Rectal smooth muscle tissue (tissue), 1 donor: ENCODE measurements around the gene HOXC10.

Source experiments
- H3K27ac ChIP-seq: one replicate; pipeline ENCODE4 v1.7.0; 2013; ENCODE audit warnings: low read depth, low read length, inconsistent platforms
- H3K27me3 ChIP-seq: one replicate; pipeline ENCODE4 v1.7.0; 2013; ENCODE audit warnings: low read length; ENCODE audit not compliant: control insufficient read depth, insufficient read depth
- H3K36me3 ChIP-seq: one replicate; pipeline ENCODE4 v1.7.0; 2013; ENCODE audit warnings: low read length; ENCODE audit not compliant: control insufficient read depth, insufficient read depth
- H3K4me1 ChIP-seq: one replicate; pipeline ENCODE4 v1.7.0; 2013; ENCODE audit warnings: low read length; ENCODE audit not compliant: control insufficient read depth, insufficient read depth
- H3K4me3 ChIP-seq: one replicate; pipeline ENCODE4 v1.7.0; 2013; ENCODE audit warnings: low read length
- H3K9ac ChIP-seq: one replicate; pipeline ENCODE4 v1.7.0; 2013; ENCODE audit warnings: low read length

Gene HOXC10

DNA sequence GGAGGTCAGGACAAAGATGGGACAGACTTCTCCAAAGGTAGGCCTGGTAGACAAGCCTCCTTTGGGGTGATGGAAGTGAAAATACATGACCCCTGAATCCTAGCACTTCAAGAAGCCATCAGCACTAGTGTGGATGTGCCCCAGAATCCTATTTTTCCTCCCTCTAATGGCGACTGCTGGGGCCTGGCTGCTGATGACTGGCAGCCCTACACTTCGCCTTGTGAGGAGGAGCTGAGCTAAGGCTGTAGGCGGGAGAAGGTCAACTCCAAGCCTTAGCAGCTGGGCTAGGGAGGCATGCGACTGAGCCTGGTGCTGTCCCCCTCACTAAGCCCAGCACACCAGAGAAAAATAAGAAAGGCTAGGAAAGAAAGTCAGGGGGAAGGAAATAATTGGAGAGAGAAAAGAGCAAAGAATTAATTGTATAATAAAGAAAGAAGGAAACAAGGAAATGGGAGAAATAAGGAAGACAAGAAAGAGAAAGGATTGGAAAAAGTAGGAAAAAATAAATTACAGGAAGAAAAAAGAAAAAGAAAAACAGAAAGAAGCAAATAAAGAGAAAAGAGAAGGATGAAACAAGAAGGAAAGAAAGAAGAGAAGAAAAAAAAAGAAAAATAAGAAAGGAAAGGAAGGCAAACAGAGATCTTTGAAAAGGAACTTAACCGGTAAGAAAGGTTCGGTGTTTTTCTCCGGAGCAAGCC is 4.7 kb upstream of the HOXC10 start:
- Histone ChIP-seq H3K4me3 (no peak overlapping the region), H3K9ac (no peak overlapping the region), H3K4me1 (peaks cover under 1% of the 10 kb centered on the region), H3K27ac (no peak overlapping the region), H3K36me3 (no peaks in the 10 kb centered on the region), H3K27me3 (peaks cover 71% of the 10 kb centered on the region)

DNA sequence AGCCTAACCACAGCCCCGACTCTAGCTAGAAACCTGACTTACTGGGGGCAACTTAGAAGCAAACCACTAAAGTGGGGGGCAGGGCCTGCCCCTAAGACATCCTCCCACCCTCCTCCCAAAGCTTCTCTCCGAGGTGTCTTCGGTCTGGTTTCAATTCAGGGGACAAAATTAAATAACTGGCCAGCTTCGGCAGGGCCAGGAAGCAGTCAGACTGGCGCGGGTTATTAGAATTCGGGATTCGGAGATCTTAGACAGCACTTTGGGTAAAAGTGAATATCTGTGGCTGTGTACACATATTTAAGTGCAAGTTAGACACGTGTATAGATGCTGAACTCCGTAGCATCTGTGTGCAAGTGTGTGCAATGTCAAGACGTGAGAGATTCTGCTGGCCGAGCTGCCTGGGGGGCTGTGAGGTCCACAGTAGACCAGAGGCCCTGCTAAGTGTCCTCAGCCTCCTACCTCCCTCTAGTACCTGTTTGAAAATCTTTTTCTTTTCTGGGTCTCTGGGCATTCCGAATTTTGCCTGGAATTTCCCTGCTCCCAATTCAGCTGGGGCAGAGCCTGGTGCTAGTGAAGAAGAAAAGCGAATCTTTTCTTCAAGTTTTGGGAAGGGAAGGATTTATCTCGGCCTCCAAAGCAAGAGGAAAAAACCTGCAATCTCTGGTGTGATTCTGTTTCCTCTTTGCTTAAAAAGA is 4.0 kb upstream of the HOXC10 start:
- no peak overlapping the region for H3K4me3 ChIP-seq
- H3K27me3 ChIP-seq = peaks cover 72% of the 10 kb centered on the region
- H3K27ac ChIP-seq = no peak overlapping the region
- peaks cover 3% of the 10 kb centered on the region for H3K4me1 ChIP-seq
- no peaks in the 10 kb centered on the region for H3K36me3 ChIP-seq
- H3K9ac ChIP-seq = no peak overlapping the region

- no peak overlapping the region for H3K9ac ChIP-seq
- peaks cover 69% of the 10 kb centered on the region for H3K27me3 ChIP-seq
- no peak overlapping the region for H3K27ac ChIP-seq
- H3K4me3 ChIP-seq = no peak overlapping the region
- no peaks in the 10 kb centered on the region for H3K36me3 ChIP-seq
- H3K4me1 ChIP-seq = peaks cover 3% of the 10 kb centered on the region
Observed at GRCh38 chr12:53981634-53982565, 3.0 kb upstream of the HOXC10 start.

DNA sequence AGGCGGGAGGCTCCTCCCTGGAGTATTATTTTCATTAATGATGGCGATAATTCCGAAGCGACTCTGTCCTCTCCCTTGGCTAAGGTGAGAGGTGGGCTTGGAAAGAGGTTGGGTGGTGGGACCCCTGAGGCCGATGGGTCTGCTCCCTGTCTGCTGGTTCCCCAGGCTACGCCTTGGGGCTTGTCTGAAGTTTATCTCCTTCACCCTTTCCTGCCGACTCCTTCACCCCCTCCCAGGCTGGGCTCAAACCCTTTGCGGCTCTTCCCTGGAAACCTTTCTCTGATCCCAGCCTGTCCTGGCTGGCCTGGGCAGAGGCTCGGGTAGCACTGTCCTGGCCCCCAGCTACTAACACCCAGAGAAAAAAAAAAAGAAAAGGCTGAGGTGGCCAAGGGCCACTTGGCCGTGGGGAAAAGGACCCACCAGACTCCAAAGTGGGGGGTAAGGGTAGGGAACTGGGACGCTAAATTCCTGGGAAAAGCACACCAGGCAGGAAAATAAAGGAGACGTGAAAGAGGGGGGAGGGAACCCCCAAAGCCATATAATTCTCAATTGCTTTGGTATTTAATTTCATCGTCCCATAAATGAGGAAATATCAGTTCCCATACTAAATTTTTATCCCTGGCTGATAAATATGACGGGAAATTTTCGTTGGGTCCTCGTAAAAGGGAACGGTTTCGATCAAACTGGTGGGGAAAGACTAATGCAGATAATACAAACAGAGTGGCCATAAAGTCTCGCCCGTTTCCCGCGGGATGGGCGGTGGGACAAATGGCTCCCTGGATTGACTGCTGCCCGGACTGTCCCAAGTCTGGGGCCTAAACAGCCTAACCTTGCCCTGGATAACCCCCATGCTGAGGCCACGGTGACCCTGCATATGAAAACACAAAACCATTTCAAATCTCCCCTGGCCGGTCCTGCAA is 2.0 kb upstream of the HOXC10 start:
- H3K9ac ChIP-seq = no peak overlapping the region
- H3K4me1 ChIP-seq = peaks cover 3% of the 10 kb centered on the region
- H3K4me3 ChIP-seq = no peak overlapping the region
- H3K36me3 ChIP-seq = no peaks in the 10 kb centered on the region
- no peak overlapping the region for H3K27ac ChIP-seq
- H3K27me3 ChIP-seq = peaks cover 70% of the 10 kb centered on the region

- Histone ChIP-seq H3K27ac (no peak overlapping the region), H3K27me3 (peaks cover 72% of the 10 kb centered on the region)
Observed at GRCh38 chr12:53983568-53983949, 1.4 kb upstream of the HOXC10 start.

DNA sequence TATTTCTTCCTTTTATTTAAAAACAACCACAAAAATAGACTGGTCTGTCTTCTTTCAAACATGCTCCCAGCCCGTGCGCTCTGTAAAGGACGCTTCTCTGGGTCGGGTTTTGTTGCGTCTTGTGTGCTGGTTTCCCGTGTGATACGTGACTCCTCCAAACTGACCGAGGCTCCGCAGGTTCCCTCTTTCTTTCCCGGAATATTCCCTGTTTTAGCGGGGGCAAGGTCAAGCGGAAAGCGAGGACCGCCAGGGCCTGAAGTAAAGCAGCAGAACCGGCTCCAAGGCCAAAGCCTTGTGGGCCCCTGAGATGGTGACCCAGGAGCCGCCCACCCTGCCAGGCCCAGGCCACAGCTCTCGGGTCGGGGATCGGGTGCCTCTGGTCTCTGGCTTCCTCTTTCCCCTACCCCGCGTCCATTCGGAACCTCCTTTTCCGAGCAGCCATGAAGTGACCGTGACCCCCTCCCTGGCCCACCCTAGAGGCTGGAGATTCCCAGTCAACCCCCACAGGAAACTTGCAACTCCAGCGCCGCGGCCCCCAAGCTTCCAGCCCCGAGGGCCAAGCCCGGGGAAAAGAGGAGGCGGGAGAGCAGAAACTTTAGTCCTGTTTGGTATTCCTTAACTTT is 885 bp upstream of the HOXC10 start:
- Histone ChIP-seq H3K27ac (no peak overlapping the region), H3K9ac (no peak overlapping the region), H3K36me3 (no peaks in the 10 kb centered on the region), H3K4me1 (peaks cover 3% of the 10 kb centered on the region), H3K27me3 (peaks cover 74% of the 10 kb centered on the region), H3K4me3 (no peak overlapping the region)

More at GRCh38 chr12:53983568-53983949, 1.4 kb upstream of the HOXC10 start:
- peaks cover 3% of the 10 kb centered on the region for H3K4me1 ChIP-seq
- no peak overlapping the region for H3K4me3 ChIP-seq
- H3K9ac ChIP-seq = no peak overlapping the region
- H3K36me3 ChIP-seq = no peaks in the 10 kb centered on the region

- no peak overlapping the region for H3K4me3 ChIP-seq
- H3K27me3 ChIP-seq = peaks cover 76% of the 10 kb centered on the region
- peaks cover 3% of the 10 kb centered on the region for H3K4me1 ChIP-seq
- H3K36me3 ChIP-seq = no peaks in the 10 kb centered on the region
- no peak overlapping the region for H3K27ac ChIP-seq
- no peak overlapping the region for H3K9ac ChIP-seq
Observed at GRCh38 chr12:53985692-53985993, 697 bp downstream of the HOXC10 start.

- Histone ChIP-seq H3K4me3 (peak overlapping the region; percentile 29), H3K36me3 (no peaks in the 10 kb centered on the region), H3K4me1 (peaks cover 3% of the 10 kb centered on the region), H3K9ac (no peak overlapping the region), H3K27me3 (peaks cover 76% of the 10 kb centered on the region), H3K27ac (no peak overlapping the region)
Observed at GRCh38 chr12:53985994-53986685, 1.2 kb downstream of the HOXC10 start.

DNA sequence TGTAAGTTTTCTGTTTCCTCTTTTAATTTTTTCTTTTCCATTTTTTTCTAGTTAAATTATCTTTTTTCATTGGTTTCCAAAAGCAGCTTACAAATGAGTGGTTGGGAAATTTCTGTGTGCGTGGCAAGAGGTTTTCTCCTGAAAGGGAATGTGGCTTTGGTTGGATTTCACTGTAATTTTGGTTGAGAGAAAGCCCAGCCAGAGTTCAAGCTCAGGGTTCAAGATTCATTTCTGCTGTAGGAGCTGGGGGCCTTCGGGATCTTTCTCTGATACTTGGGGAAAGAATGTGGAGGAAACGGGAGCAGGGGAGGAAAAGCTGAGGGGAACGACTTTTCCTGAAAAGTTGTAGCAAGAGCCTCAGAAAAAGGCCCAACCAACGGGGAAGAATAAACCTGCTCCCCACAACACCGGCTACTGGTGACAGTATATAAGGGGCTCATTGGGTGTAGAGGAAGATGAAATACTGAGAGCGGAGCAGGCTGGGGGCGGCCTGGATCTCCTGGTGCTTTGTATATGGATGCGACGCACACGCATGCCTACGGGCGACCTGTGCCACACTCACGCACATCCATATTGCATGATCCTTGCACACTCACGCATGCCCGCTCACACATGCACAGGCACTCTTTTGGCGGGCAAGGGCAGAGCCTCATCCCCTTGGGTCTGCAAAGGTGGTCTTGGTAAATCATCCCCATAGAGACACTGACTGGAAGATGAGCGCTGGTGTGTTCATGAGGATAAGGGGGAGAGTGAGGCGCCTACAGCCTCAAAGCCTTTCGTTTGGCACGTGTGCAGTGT is 1.9 kb downstream of the HOXC10 start:
- H3K9ac ChIP-seq = no peak overlapping the region
- H3K27ac ChIP-seq = no peak overlapping the region
- no peak overlapping the region for H3K4me3 ChIP-seq
- peaks cover 3% of the 10 kb centered on the region for H3K4me1 ChIP-seq
- no peaks in the 10 kb centered on the region for H3K36me3 ChIP-seq
- peaks cover 78% of the 10 kb centered on the region for H3K27me3 ChIP-seq

DNA sequence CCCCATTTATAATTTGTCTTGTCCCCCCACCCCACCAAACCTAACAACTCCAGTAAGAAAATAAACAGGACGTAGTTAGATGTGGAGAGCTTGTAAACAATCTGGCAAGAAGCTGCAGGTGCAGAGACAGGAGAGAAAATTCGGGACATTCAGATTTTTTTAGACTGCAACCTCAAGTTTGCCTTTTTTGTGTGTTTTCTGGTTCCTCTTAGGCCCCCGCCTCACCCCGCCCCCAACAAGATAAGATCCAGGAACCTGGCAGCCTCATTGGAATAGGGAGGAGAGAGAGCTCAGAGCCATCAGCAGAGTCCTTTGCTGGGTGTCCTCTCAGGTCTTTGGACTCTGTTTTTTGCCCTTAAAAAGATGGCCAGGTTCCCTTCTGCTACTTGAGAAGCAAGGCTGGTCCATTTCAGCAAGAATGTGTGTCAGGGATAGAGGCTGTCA is 2.9 kb downstream of the HOXC10 start:
- Histone ChIP-seq H3K4me1 (peaks cover 3% of the 10 kb centered on the region), H3K27ac (no peak overlapping the region), H3K4me3 (no peak overlapping the region), H3K9ac (no peak overlapping the region), H3K27me3 (peaks cover 77% of the 10 kb centered on the region), H3K36me3 (no peaks in the 10 kb centered on the region)
